Peyer's patch (tissue), 4 donors: ENCODE data around the gene DUSP1. TPM values are rescaled to one million over a fixed set of nuclear protein-coding genes. Genes with fewer than 3 reads are reported as not detected.

Source experiments
- DNase-seq, 3 donors: peaks; one replicate each; pipeline ENCODE4 v3.0.0-alpha.2; 2017 to 2019
- H3K27ac ChIP-seq, 4 donors: fragments of 200-600 bp; sonication (generic); one replicate each; pipeline ENCODE4 v1.5.1; 2016 to 2019
- H3K27me3 ChIP-seq, 2 donors: fragments of 200-600 bp; sonication (generic); one replicate each; pipeline ENCODE4 v1.5.1; 2019
- H3K36me3 ChIP-seq, 3 donors: fragments of 200-600 bp; sonication (generic); one replicate each; pipeline ENCODE4 v1.5.1; 2016 to 2019
- H3K4me1 ChIP-seq, 4 donors: fragments of 200-600 bp; sonication (generic); one replicate each; pipeline ENCODE4 v1.5.1; 2016 to 2019
- H3K4me3 ChIP-seq, 4 donors: fragments of 200-600 bp; sonication (generic); 1 replicate in 3 of 4; 2 replicates in 1 of 4; pipeline ENCODE4 v1.5.1; 2016 to 2019; ENCODE audit warnings: mild to moderate bottlenecking in 1 of 4
- H3K9me3 ChIP-seq, 4 donors: fragments of 200-600 bp; sonication (generic); one replicate each; pipeline ENCODE4 v1.5.1; 2016 to 2019; ENCODE audit warnings: mild to moderate bottlenecking in 1 of 4
- POLR2A ChIP-seq, 2 donors: fragments of 450-650 bp; IDR thresholded peaks; one replicate each; pipeline ENCODE4 v1.5.1; 2017; ENCODE audit warnings: antibody characterized with exemption in 2 of 2, mild to moderate bottlenecking in 2 of 2, moderate library complexity in 2 of 2
- total RNA-seq, 4 donors: library from RNA; depleted of rRNA; stranded (reverse); fragments of >200 nt; gene quantifications; one replicate each; pipeline ENCODE4 v1.1.0, GENCODE V29; 2016
- TF ChIP-seq, protein P1 (sequence below), 6 experiments: fragments of 450-650 bp in 4 of 6; fragments of 200-600 bp in 2 of 6; sonication (generic) in 1 of 6; IDR thresholded peaks; one replicate each; pipeline ENCODE4 v1.5.1; 2017 to 2019; ENCODE audit warnings: antibody characterized with exemption in 6 of 6, mild to moderate bottlenecking in 3 of 6, moderate library complexity in 1 of 6

DUSP1 gene
- total RNA-seq, 4 donors from 2014 or later: 155 to 427 (median 285) TPM

DNA sequence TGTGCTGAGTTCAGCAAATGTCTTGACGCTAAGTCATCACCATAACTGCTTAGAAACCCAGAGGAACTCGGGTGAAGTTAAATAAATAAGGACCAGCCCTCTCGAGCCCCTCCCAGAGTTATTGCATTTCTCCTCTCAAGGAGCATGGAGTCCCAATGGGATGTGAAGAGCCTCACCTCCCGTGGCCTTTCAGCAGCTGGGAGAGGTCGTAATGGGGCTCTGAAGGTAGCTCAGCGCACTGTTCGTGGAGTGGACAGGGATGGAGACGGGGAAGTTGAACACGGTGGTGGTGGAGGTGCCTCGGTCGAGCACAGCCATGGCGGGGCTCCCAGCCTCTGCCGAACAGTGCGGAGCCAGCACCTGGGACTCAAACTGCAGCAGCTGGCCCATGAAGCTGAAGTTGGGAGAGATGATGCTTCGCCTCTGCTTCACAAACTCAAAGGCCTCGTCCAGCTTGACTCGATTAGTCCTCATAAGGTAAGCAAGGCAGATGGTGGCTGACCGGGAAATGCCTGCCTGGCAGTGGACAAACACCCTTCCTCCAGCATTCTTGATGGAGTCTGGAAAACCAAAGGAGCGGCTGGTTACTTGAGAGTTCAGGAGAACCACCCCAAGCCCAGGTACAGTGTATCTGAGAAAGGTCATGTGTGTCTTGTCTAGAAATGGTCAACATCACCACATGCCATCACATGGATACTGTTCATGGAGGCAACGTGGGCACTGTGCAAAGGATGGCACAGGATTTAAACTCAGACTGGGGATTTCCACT lies 2.2 kb downstream of the DUSP1 start:
- TF ChIP-seq, protein P1, sequence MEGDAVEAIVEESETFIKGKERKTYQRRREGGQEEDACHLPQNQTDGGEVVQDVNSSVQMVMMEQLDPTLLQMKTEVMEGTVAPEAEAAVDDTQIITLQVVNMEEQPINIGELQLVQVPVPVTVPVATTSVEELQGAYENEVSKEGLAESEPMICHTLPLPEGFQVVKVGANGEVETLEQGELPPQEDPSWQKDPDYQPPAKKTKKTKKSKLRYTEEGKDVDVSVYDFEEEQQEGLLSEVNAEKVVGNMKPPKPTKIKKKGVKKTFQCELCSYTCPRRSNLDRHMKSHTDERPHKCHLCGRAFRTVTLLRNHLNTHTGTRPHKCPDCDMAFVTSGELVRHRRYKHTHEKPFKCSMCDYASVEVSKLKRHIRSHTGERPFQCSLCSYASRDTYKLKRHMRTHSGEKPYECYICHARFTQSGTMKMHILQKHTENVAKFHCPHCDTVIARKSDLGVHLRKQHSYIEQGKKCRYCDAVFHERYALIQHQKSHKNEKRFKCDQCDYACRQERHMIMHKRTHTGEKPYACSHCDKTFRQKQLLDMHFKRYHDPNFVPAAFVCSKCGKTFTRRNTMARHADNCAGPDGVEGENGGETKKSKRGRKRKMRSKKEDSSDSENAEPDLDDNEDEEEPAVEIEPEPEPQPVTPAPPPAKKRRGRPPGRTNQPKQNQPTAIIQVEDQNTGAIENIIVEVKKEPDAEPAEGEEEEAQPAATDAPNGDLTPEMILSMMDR (IDR thresholded peaks at IDR 0.05): no peak
- TF ChIP-seq POLR2A (IDR thresholded peaks at IDR 0.05): peak; percentile 10 to 15
- Histone ChIP-seq H3K27ac (peak overlapping the region; percentile 99 to 100 (median 100)), H3K36me3 (peaks cover 0 to 34% (median 5%) of the 10 kb centered on the region in 3 donors), H3K9me3 (no peaks in the 10 kb centered on the region), H3K27me3 (no peaks in the 10 kb centered on the region), H3K4me3 (peak overlapping the region; percentile 54 to 95 (median 80)), H3K4me1 (peaks cover 8 to 33% (median 13%) of the 10 kb centered on the region in 4 donors)
- DNase-seq: peak in 1 of 3 donors; percentile 52

DNA sequence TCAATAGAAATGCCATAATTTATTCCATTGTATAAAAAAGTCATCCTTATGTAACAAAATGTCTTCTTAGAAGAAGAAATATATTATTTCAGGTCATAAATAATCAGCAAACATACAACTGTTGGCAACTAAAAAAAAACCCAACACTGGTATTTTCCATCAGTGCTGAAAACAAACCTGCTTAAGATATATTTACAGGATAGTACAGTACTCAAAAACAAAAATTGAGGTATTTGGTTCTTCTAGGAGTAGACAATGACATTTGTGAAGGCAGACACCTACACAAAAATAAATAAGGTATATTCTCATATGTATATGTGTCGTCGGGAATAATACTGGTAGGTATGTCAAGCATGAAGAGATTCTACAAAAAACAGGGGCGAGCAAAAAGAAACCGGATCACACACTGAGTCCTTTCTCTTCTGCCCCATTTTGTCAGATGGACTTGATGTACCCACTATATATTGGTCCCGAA lies 2.9 kb downstream of the DUSP1 start:
- no peak for TF ChIP-seq POLR2A (IDR thresholded peaks at IDR 0.05)
- TF ChIP-seq, protein P1 (IDR thresholded peaks at IDR 0.05): no peak
- Histone ChIP-seq H3K9me3 (no peaks in the 10 kb centered on the region), H3K27ac (peak overlapping the region; percentile 99 to 100 (median 100)), H3K36me3 (peaks cover 0 to 34% (median 5%) of the 10 kb centered on the region in 3 donors), H3K27me3 (no peaks in the 10 kb centered on the region), H3K4me3 (peak overlapping the region; percentile 54 to 95 (median 80)), H3K4me1 (peaks cover 3 to 27% (median 7%) of the 10 kb centered on the region in 4 donors)
- DNase-seq: no peak

DNA sequence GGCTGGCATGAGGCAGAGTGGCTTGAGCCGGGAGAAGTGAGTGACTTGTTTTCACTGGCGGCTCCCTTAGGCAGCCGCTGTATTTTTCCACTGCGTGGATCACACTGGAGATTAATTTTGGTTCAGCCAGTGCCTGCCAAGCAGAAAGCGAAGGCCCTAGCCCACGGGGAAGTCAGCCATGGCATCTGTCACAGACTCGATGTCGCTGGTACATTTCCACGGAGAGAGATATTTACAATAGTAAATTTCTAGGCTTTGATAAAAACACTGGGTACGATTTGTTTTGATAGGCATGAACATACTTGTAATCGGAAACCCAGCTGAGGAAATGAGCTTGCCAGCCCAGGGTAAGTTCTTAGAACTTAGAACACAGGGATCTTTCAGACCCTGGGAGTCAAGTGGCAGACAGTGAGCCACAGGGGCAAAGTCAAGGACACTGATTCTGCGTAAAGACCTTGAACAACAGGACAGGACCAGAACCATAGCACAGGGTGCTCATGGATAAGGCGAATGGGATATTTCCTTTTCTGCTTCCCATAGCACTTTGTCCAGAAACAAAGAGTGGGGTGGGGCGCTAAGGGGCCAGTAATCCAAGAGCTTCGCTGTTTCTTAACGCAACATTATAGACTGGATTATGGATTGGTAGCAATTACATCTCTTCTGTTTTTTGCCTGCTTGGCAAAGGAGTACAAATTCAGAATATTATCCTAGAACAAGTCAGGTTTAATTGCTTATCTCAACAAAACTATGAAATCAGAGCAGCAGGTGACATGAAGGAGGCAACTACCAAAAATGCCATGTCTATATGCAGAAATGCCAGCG lies 4.5 kb downstream of the DUSP1 start:
- peak overlapping the region in 3 of 4 donors; percentile 2 to 95 (median 85) for H3K4me3 ChIP-seq
- peak overlapping the region; percentile 99 to 100 (median 100) for H3K27ac ChIP-seq
- DNase-seq: peak in 2 of 3 donors; percentile 34 to 78
- TF ChIP-seq, protein P1 (IDR thresholded peaks at IDR 0.05): no peak
- peak; percentile 33 to 36 for TF ChIP-seq POLR2A (IDR thresholded peaks at IDR 0.05)
- no peaks in the 10 kb centered on the region for H3K9me3 ChIP-seq
- H3K27me3 ChIP-seq: no peaks in the 10 kb centered on the region
- H3K4me1 ChIP-seq: peaks cover 0 to 22% (median 2%) of the 10 kb centered on the region in 4 donors
- peaks cover 0 to 34% (median 5%) of the 10 kb centered on the region in 3 donors for H3K36me3 ChIP-seq

DNA sequence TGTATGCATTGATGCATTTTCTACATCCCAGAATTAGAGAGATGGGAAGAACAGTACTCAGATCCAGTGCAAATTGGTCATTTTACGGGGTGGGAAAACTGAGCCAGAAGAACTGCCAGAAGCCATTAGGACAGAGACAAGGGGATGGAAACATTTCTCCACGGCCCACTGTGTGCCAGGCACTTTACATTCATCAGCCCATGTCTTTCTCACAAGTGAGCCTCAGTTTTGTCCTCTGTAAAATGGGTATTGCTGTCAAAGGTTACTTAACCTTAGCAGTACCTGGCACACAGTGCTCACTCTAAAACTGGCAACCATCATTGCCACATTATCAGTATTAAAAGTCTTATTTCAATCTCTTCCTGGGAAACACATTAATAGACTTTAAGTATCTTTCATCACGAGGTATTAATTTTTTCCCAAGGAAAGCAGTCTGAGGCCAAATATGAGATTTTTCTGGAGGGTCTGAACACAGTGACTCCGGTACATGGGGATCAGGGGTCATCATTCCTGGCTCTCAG lies 5.2 kb downstream of the DUSP1 start:
- peak overlapping the region; percentile 99 to 100 (median 100) for H3K27ac ChIP-seq
- H3K36me3 ChIP-seq: peaks cover 0 to 34% (median 5%) of the 10 kb centered on the region in 3 donors
- peak overlapping the region; percentile 2 to 95 (median 54) for H3K4me3 ChIP-seq
- H3K4me1 ChIP-seq: peaks cover 0 to 22% (median 2%) of the 10 kb centered on the region in 4 donors
- no peaks in the 10 kb centered on the region for H3K9me3 ChIP-seq
- no peaks in the 10 kb centered on the region for H3K27me3 ChIP-seq
- DNase-seq: no peak
- TF ChIP-seq, protein P1 (IDR thresholded peaks at IDR 0.05): no peak
- no peak for TF ChIP-seq POLR2A (IDR thresholded peaks at IDR 0.05)
